GM18511 (cell line): ENCODE data around the gene ACOXL.
"Not testable (repeated sequence)": the region's sequence is repeated elsewhere in the genome, so short reads cannot be mapped to it uniquely, and the experiment has no call there.

Experiments used
- ATAC-seq: cut with Tn5 transposase; IDR thresholded peaks from one replicate; pipeline ENCODE4 v1.9.1; 2021; ENCODE audit warnings: mild to moderate bottlenecking, moderate library complexity; ENCODE audit not compliant: unreplicated experiment

The ACOXL gene

GRCh38 chr2:110959198-110959597 is 226.8 kb downstream of the ACOXL start:
- no peak for ATAC-seq

DNA sequence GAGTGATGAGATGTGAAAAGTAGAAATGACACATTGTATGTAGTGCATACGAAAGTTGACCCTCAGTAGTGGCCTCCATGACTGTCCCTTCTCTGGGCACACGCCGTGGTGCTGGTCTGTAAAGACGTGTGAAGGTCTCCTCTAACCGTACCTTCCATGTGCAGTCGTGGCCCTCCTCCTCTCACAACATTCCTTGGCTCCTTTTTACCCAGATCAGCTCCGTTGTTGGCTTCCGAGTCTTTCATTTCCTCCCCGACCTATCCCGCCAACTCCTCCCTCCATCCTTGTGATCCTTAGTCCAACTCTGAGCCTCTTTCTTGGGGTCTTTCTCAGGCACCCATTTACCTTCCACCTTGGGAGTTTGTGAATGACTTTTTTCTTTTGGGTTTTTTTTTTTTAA is 227.9 kb downstream of the ACOXL start:
- ATAC-seq: no peak

GRCh38 chr2:110960954-110961353 is 228.6 kb downstream of the ACOXL start:
- no peak for ATAC-seq

- ATAC-seq: not testable (repeated sequence)
Measured at GRCh38 chr2:110961643-110962042, 229.3 kb downstream of the ACOXL start.

- no peak for ATAC-seq
Measured at GRCh38 chr2:110969696-110970095, 237.3 kb downstream of the ACOXL start.

GRCh38 chr2:110970201-110970600 is 237.8 kb downstream of the ACOXL start:
- no peak for ATAC-seq

DNA sequence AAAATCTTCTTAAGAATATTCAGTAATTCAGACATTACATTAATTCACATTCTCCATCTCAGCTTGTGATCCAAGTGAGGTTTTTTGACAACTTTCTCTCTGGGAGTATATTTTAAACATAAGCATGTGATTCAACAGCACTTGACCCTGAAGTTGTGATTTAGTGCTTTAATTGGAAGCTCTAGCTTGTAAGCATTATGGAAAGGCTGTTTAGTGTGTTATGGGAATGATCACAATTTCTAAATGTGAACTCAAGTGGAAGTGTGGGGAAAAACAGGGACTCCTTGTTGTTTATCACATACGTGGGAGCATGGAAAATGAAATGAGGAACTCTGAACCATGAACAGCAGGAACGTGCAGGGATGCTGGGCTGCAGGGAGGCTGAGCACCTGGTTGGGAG is 239.4 kb downstream of the ACOXL start:
- ATAC-seq: no peak

GRCh38 chr2:110973262-110973661 is 240.9 kb downstream of the ACOXL start:
- ATAC-seq: no peak

- ATAC-seq: no peak
Measured at GRCh38 chr2:110977403-110977802, 245.0 kb downstream of the ACOXL start.

DNA sequence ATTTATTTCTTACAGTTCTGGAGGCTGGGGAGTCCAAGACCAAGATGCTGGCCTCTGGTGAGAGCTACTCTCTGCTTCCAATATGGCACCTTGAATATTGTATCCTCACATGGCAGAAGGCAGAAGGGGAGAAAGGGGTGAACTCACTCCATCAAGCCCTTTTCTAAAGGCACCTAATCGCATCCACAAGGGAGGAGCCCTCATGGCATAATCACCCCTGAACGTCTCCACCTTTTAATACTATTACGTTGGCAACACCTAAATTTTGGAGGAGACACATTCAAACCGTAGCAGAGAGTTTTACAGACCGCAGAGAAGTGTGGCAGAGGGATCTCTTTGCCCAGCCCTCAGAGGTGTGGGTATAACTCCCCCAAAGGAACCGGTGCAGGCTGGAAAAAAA is 245.8 kb downstream of the ACOXL start:
- ATAC-seq: no peak

DNA sequence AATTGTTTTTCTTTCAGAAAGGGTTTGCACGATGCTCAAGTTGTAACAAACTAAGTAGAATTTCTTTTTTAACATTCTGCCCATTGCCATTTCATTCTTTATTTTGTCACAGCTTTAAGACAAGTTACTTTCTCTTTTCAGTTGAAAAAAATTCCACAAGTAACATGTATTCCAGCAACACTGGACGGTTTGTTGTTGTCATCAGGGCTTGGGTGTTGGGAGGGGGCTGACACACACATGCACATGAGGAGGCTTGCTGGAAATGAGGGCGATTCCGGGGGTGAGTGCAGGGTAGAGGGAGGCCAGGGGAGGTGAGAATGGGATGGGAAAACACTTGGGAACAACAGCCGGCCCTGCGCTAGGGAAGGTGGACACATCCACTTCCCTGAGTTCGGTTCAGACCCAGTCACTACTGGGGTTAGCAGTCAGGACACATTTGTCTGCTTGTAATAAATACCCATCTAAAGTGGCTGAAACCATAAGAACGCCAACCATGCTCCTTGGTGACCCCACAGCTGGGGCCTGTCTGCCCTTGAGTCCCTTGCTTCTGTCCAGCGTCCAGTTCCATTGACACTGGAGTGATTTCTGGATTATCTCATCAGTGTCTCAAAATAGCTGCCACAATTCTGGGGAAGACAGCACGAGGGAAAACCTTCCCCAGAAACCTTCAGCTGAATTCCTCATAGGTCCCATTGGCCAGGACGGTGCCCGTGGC is 246.5 kb downstream of the ACOXL start:
- no peak for ATAC-seq

DNA sequence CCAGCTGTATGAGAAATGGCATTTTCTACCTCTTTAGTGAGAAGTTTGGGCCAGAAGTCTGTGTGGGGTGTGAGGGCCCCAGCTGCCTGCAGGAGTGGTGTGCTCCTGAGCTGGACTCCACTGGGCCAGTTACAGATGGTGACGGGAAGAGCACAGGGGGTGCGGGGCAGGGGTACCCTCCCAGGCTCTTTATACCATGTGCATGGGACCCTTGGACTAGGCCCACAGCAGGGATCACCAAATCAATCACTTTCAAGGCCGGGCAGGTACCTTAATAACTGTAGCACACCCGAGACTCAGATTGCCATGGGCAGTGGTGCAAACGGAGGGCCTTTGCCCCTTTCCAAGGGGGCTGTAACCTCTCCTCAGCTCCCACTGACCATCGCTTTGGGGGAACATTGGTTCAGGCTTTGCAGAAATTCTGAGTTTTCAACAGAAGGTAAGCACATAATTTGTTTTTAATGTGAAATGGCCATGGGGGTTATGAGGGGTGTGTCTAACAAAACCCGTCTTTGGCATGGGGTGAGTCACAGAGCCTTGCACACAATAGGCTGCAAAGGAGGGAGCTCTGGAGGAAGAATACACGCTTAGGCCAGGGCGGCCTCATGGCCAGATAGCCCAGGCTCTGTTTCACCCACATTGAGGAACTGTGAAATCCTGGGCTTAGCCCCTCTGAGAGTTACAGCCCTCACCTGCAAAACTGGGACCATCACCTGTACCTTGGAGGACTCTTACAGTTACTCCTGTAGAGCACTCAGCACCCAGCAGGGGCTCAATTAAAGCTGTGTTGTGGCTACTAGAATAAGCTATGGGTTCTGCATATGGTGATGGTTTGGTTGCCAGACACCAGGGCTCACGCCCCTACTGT is 247.3 kb downstream of the ACOXL start:
- ATAC-seq: no peak

DNA sequence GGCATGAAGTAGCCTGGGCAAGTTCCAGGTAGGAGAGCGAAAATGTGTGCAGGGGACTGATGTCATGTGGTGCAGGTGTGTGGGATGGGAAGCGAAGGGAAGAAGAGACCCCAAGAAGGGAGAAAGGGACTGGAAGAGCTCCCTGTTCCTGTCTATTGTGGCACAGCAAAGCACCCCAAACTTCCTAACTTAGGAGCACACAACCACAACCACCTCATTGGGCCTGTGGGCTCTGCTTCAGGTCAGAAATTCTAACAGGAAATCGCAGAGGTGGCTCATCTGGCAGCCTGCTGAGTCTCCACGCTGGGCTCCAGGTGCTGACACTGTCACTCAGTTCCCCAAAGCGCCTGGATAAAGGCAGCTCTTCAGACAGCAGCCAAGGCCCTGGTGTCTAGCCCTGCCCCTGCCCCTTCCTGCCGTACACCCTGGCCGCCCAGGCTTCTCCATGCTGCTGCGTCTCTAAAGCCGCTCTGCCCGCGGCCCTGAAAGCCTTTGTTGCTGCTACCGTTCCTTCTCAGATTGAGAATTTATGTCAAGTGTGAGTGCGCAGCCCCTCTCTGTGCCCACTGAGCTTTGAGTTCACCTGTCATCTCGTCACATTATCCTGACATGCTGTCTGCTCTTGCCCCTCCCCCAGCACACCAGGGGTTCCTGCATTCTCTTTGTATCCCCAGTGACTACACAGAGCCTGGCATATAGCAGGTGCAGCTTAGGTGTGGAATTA is 248.1 kb downstream of the ACOXL start:
- ATAC-seq: no peak

GRCh38 chr2:110983133-110983532 is 250.8 kb downstream of the ACOXL start:
- no peak for ATAC-seq

- ATAC-seq: no peak
Measured at GRCh38 chr2:110984694-110985490, 252.5 kb downstream of the ACOXL start.

DNA sequence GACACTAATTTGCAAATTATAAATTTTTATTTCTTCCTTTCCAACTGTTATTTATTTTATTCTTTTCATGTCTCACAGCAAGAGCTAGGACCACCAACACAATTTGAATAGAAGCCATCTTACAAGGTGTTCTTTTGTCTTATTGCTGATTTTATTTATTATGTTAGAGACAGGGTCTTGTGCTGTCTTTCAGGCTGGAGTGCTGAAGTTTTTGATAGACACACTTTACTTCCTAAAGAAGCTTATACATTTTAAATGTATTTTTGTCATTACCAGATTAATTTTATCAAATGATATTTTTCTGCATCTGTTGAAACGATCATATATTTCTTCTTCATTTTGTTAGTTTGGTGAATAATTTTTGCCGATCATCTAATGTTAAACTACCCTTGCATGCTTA is 258.1 kb downstream of the ACOXL start:
- no peak for ATAC-seq

DNA sequence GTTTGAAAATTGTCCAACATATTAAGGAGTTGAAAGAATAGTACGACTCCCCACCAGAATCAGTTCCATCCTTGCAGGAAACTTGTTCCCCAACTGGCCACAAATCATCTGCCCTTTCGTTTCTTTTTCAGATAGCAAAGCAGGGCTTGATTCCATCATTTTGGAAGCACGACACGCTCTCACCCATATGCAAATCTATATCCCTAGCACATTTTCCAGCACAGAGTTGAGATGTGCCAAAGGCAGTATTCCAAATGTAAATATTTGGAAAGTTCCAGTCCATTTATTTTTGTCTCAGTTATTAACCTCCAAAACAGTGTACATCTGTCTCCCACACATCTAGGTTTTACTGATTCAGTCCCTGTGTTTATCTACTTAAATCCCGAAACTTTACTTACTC is 259.5 kb downstream of the ACOXL start:
- ATAC-seq: no peak

GRCh38 chr2:110992886-110993285 is 260.5 kb downstream of the ACOXL start:
- no peak for ATAC-seq

GRCh38 chr2:110993557-110994231 is 261.3 kb downstream of the ACOXL start:
- no peak for ATAC-seq

- no peak for ATAC-seq
Measured at GRCh38 chr2:110994250-110994961, 262.0 kb downstream of the ACOXL start.
